Endometrium (tissue), 2 donors: ENCODE results near the gene GRK1.

Source experiments
- FAIRE-seq: peaks from 2 replicates; lab custom pipeline; 2012; peaks lifted over from hg19 to GRCh38; lab: Jason Lieb, UNC
- donor health status: control.
- donor health status: control.

The GRK1 gene

DNA sequence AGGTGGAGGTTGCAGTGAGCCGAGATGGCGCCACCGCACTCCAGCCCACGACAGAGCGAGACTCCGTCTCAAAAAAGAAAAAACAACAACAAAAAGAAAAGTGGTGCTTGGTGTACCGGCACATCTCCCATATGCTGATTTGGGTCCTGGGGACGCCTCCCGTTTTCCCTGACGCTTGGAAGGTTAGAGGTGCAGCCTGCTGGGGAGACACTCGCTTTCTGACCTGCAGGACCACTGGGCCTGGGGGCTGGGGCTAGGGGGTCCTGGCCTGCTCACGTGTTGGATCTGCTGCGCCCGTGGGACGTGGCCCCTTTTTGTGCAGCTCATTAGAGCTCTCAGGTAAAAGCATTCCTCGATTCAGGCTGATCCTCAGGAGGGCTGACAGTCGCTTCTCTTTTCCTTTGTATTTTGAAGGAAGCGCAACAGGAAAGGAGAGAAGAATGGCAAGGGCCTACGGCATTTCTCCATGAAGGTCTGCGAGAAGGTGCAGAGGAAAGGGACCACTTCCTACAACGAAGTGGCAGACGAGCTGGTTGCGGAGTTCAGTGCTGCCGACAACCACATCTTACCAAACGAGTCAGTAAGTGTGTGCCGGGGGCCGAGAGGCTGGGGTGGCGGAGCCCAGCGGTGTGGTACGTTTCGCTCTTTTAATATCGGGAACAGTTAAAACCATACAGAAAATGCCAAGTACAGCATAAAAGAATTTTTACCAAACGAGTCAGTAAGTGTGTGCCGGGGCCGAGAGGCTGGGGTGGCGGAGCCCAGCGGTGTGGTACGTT, 34.1 kb upstream of the GRK1 start:
- no peak for FAIRE-seq

DNA sequence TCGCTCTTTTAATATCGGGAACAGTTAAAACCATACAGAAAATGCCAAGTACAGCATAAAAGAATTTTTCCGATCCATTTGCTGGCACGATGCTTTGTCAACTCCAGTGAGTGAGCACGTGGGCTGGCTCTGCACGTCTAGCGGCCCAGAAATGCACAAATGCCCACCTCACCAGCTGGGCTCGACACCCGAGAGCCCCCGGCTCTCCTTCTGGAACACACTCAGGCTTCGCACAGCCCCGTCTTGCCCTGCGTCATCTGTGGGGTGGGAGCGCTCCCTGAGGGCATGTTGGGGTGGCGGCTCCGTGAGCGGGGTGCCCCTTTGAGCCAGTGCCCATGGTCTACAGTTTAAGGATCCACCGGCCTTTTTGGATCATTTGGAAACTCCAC, 33.5 kb upstream of the GRK1 start:
- no peak for FAIRE-seq

DNA sequence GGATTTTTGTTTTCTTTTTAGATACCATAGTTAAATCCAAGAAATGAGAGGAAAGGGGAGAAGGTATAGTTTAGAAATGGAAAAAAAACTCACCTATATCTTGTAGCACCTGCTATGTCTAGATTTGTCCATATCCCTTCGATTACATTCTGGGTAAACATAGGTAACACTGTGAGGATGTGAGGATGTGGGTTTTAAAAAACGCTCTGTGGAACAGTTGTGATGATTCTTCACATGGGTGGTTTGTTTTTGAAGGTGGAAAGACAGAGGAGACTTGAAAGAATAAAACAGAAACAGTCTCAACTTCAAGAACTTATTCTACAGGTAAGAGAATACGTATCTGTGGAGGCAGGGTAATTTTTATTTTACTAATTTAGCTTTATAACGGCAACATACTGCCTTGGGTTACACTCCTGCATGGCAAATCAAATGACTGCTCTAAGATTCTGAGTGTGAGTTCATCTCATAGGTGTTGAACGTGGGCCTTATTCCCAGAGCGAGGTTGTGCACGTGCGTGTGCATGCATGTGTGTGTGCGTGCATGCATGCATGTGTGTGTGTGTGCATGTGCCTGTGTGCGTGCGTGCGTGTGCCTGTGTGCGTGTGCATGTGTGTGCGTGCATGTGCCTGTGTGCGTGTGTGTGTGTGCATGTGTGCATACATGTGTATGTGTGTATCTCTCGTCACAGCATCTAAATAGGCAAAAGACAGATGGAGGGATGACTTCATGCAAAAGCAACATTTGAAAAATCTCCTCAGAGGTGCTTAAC, 32.6 kb upstream of the GRK1 start:
- FAIRE-seq: no peak

DNA sequence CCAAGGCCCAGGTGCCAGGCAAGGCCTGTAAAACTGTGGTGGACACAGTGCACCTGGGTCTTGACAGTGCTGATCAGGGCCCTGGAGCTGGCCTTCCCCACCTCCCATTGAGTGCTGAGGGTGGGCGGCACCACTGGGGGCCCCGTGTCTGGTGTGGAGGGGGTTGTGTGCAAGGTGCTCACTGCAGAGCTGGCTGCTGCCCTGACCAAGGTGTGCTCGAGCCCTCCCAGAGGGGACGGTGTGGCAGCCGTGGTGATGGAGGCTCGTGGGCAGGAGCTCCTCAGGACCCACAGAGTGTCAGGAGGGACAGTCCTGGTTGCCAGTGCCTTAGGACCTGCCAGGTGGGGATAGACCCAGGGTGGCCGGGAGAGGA, 32.0 kb upstream of the GRK1 start:
- no peak for FAIRE-seq

GRCh38 chr13:113635709-113636108, 31.3 kb upstream of the GRK1 start:
- no peak for FAIRE-seq

- no peak for FAIRE-seq
Measured at GRCh38 chr13:113636266-113636963, 30.6 kb upstream of the GRK1 start.

DNA sequence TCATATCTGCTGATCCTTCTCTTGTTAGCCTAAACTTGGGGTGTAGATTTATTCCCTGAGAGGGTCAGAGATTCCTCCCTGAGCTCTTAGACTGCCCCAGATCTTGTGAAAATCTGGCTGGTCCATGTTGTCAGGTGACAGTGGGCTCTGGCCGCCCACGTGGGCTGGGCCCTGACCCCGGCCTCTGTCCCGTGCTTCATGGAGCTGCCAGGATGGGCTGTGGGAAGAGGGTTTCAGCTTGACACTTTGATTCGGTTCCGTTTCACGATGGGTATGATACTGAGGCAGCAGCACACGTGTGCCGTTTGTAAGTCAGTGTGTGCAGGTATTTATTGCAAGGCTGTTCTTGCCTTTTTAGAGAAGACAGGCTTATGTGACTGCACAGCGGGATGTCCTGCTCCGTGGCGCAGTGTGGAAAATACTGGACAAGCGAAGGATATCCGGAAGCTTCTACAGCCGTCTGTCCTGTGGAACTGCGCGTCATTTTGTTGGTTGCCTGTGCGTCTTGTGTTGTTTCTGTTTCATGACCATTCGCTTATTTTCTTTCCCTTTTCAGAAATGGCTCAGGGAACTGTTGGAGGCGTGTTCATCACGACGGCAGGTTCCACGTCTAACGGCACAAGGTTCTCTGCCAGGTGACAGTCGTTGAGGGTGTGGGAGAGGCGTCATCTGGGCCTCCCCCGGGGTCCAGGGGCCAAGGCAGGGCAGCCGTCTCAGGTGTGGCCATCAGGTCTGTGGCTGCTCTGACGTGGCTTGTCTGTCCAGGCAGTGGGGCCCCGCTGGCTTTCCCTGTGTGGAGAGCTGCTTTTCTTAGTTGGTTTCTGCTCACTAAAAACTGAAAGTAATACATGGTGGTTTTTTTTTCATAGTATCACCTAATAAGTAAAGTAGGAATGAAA, 29.5 kb upstream of the GRK1 start:
- no peak for FAIRE-seq

DNA sequence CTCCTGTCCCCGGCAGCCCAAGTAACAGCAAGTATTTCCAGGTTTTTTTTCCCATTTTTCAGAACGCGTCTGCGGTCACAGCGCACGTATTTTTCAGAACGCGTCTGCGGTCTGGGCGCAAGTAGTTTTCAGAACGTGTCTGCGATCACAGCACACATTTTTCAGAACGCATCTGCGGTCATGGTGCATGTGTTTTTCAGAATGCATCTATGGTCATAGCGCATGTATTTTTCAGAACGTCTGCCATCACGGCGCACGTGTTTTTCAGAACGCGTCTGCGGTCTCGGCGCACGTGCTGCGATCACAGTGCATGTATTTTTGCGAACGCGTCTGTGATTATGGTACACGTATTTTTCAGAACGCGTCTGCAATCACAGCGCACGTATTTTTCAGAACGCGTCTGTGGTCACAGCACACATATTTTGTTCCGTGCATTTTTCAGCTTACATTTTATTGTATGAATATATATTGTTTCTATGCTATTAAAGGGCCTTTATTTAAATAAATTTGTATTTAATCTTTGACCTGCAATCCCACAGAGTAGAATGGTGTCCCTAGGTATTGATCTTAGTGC, 28.8 kb upstream of the GRK1 start:
- no peak for FAIRE-seq

GRCh38 chr13:113638806-113639205, 28.2 kb upstream of the GRK1 start:
- no peak for FAIRE-seq

DNA sequence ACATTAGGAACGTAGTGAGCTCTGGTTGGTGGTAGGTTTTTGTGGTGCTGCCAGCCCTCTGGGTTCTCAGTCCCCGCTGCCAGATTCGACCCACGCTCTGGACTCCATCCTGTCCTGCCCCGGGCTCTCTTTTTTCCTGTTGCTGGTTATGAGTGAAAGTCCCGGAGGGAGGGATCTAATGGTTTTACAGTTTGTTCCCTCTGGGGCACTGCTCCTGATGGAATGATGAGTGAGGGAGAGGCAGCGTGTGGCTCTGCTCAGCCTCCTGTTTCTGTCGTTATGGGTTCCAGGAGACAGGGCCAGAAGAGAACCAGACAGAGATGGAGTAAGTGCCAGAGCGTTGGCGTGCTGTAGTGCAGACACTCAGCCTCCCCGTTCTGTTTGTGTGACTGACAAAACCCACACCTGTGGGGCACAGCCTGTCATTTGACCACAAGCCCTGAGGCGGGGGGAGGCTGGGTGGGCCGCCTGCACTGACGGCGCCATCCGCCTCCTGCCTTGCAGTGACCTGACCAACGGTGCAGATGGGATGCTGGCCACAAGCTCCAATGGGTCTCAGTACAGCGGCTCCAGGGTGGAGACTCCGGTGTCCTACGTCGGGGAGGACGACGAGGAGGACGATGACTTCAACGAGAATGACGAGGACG, 27.3 kb upstream of the GRK1 start:
- FAIRE-seq: no peak

DNA sequence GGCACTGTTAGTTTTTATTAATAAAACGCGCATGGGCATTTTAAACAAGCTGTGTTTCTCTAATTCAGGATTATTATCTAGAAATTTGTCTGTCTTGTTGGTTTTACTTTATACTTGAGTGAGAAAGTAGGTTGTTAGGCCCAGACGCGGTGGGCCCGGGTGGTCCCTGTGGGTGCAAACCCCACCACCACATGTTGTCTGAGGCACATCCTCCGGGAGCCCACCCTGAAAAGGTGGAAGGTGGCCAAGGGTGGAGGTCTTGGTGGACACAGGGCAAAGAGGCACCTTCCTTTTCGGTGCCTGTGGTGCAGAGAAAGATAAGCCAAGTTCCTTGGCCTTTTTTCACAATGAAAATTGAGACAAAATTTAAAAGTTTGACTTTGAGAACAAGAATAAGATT, 25.6 kb upstream of the GRK1 start:
- FAIRE-seq: no peak

- no peak for FAIRE-seq
Measured at GRCh38 chr13:113642563-113642962, 24.5 kb upstream of the GRK1 start.

DNA sequence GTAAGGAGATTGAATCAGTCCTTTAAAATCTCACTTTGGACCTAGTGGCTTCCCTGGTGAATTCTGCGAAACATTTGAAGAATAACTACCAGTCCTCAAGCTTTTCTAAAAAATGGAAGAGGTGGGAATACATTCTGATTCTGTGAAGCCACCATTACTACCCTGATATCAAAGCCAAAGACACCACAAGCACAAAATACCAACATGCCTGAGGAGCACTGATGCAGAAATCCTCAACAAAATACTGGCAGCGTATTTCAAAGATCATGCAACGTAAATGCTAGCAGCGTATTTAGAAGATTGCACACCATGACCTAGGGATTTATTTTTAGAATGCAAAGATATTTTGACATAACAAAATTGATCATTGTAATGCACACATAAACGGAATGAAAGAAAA, 23.4 kb upstream of the GRK1 start:
- FAIRE-seq: no peak

- FAIRE-seq: no peak
Measured at GRCh38 chr13:113644800-113645199, 22.2 kb upstream of the GRK1 start.

- FAIRE-seq: no peak
Measured at GRCh38 chr13:113645329-113645728, 21.7 kb upstream of the GRK1 start.

DNA sequence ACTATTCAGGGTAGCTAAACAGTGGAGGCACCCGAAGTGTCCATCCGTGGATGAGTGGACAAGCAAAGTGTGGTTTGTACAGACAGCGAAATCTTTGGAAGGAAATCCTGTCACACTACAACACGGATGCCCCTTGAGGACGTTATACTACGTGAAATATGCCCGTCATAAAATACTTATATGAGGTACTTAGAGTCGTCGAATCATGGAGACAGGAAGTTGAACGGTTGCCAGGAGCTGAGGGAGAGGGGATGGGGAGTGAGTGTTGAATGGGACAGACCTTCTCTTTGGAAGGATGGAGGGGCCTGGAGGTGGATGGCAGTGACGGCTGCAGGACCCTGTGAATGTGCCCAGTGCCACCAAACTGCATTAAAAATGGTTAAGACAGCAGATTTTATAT, 20.6 kb upstream of the GRK1 start:
- FAIRE-seq: no peak

GRCh38 chr13:113646921-113647340, 20.1 kb upstream of the GRK1 start:
- no peak for FAIRE-seq

DNA sequence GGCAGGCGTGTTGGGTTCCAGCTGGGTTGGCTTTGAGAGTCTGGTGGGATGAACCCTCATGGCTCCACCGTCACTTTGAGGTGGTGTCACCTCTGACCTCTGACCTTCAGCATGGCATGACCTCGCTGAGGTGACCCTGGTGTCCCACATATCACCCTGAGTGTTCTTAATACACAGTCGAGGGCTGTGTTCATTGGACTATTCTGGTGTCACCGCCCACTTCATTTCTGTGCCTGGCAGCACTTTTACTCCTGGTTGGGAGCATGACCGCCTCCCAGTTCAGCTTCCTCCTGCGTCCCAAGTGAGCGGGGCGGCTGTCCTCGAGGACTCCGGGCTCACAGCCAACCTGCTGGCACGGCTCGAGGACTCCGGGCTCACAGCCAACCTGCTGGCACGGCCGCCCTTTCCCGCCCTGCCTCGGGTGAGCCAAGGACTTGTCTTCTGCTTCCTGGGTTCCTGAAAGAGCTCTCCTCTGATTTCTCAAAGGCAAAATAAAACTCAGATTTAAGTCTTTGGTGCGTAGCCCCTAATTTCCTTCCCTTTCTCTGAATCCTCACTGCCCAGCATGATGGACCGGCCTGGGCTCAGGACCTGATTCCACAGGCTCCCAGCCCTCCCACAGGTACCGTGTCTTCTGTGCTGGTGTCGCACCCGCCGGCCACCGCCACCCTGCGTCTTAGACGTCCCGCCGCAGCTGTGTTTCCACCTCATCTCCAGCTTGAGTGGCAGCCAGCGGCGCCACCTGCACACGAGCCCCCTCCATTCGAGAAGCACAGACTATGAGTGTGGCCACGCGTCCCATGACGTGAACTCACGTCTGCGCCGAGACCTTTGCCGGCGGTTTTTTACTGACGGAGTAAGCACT, 19.4 kb upstream of the GRK1 start:
- no peak for FAIRE-seq

GRCh38 chr13:113648216-113648610, 18.8 kb upstream of the GRK1 start:
- no peak for FAIRE-seq

DNA sequence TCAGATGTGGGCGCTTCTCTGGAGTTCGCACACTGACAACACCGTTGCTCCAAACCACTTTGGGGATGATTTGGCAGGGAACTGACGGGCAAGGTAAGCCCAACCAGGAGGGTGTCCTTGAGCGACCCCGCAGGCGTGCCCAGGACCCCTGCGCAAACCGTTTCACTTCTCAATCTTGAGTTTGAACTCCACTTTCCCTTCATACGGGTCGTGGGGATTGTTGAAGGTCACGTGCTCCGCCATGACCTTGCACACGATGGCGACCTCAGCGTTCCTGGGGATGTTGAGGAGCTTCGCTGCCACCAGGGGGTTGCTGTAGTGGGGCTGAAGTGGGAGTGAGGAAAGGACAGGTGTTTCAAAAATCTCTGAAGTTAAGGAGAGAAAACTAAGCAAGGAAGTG, 17.8 kb upstream of the GRK1 start:
- no peak for FAIRE-seq
